ENCODE data around the gene NPAT.
A peak's percentile ranks its signal among the peaks of the same experiment; 100 is the strongest.
"Not testable (repeated sequence)": the region's sequence is repeated elsewhere in the genome, so short reads cannot be mapped to it uniquely, and the experiment has no call there.

Gene NPAT

GRCh38 chr11:108218912-108219783 is 3.3 kb downstream of the NPAT start:
- no peak for DNase-seq

DNA sequence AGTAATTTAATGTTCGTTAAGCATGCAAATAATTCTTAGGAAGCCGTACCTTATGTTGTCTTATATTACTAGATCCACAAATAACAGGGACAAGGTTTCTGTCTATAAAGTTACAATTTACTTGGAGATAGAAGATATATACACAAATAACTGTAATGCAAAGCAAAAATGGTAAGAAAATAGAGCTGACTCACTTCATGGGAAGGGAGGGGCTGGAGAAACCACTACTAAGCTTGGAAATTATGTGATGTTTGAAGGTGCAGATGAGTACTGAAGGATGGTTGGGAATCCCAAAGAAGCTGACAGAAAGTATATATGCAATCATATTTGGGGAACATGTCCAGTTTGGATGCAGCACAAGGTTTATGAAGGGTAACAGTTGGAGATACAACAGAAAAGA is 4.0 kb downstream of the NPAT start:
- DNase-seq: no peak

- DNase-seq: no peak
These were observed 5.5 kb downstream of the NPAT start for GRCh38 chr11:108216988-108217387.

DNA sequence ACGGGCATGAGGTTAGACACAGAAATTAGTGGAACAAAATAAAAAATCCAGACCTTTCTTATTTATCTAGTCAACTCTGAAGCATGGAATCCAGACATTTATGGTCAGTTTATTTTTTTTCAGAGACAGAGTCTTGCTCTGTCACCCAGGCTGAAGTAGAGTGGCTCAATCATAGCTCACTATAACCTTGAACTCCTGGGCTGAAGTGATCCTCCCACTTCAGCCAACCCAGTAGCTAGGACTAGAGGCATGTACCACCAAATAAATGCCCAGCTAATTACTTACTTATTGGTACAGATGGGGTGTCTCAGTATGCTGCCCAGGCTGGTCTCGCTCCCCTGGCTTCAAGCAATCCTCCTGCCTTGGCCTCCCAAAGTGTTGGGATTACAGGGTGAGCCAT is 8.7 kb downstream of the NPAT start:
- DNase-seq: no peak

GRCh38 chr11:108210441-108210840 is 12.0 kb downstream of the NPAT start:
- no peak for DNase-seq

DNA sequence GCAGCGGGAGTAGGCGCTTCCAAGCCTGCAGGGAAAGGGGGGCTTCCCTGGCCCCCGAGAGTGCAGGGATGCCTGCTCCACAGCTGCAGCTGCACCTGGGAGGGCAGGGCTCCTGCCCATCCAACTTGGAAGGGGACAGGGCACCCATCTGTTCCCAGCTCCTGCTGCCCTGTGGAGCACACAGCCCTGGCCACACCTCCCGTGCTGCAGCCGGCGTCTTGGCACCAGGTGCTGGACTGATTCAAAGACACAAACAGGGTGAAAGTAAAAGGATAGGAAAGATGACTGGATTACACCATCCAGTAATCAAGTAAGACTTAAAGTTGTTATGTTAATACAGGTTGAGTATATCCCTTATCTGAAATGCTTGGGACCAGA is 14.8 kb downstream of the NPAT start:
- no peak for DNase-seq

DNA sequence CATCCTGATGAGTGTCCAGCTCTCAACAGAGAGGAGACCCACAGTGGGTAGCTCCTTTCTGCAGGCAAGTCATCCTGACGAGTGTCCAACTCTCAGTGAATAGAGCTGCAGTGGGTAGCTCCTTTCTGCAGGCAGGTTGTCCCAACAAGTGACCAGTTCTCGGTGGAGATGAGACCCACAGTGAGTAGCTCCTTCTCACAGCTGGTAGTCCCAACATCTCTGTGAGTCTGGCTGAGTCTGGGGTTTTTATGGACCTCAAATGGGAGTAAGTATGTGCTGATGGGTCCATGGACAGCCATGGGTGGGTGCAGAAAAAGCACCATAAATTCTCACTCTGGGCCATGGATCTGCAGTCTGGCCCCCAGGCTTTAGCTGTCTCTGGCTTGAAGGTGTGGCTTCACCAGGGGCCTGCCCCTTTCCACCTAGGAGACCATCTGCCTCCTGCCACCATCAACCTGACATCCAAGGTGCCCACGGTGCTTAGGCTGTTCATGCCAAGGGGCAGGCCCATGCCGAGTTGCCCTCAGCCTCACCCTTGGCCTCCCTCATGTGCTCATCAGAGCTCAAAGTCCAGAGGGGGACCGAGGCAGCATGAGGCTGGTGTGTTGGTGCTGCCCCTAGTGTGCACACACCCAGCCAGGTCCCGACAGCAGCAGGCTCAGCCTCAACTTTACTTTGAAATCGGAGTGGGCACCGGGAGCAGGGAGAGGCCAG is 15.3 kb downstream of the NPAT start:
- no peak for DNase-seq

- no peak for DNase-seq
These were observed 16.3 kb downstream of the NPAT start for GRCh38 chr11:108206171-108206570.

DNA sequence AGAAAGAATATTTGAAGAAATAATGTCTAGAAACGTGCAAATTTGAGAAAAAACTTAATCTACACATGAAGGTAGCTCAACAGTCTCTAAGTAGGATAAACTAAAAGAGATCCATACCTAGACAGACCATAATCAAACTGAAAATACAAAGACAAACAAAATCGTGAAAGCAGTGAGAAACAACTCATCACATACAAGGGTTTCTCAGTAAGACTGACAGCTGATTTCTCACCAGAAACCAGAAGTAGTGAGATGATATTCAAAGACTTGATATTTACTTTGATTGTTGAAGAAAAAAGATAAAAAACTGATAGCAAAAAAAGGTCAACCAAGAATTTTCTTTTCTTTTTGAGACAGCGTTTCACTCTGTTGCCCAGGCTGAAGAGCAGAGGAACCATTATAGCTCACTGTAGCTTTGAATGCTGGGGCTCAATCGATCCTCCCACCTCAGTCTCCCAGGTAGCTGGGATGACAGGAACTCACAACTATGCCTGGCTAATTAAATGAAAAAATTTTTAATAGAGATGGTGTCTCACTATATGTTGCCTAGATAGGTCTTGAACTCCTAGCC is 17.4 kb downstream of the NPAT start:
- no peak for DNase-seq

GRCh38 chr11:108204376-108204775 is 18.1 kb downstream of the NPAT start:
- DNase-seq: no peak

DNA sequence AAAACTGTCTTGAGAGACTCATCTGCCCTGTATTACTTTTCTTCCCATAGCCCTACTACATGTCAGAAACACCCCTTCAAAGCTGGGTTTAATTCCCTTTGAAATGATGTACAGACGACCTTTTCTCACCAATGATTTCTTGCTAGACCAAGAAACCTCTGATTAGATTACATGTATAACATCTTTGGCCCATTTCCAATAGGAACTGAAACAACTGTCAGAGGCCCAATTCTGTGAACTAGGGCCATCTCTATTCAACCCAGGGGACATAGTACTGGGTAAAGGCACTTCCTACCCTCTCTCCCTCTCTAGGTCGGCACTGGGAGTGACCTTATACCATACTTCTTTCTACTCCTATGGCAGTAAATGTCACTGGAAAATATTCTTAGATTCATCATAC is 19.4 kb downstream of the NPAT start:
- DNase-seq: no peak

DNA sequence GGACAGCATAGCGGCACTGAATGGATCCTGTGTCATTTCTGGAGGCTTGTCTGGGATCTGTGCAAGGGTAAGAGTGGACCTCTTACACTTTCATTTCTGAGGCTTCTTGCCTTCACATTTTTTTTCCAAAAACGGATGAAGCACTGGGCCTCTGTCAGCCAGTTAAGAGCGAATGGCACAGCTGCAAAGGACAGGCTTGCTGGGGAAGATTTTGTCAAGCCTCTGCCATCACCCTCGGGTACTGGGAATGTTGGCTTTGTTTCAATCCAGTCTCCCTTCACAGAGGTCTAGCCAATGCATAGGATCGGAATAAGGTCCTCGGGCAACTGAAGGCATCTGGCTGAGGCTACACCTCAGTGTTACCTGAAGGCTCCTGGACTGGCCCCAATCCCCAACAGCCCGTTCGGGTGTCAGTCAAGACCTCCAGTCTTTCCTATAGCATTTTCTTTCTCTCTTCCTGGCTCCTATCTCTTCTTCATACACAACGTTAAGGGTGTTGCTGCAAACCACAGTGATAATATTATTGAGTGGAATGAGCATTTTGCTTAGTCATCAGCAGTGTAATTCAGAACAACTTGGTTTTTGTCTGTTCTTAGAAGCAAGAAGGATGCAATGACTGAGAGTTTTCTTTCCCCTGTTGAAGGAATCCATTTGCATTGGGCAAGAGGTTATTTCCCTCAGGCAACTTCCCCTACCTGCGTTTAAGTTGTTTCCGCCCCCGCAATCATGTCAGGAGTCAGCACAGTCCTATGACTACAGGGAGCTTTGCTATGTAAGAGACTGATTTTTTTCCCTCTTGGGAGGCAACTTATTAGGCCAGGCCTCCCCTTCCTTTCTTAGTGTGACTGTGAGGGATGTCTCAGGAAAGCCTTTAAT is 22.8 kb downstream of the NPAT start:
- peak; percentile 92 for DNase-seq

GRCh38 chr11:108198833-108199232 is 23.6 kb downstream of the NPAT start:
- no peak for DNase-seq

- DNase-seq: no peak
These were observed 25.1 kb downstream of the NPAT start for GRCh38 chr11:108197351-108197750.

DNA sequence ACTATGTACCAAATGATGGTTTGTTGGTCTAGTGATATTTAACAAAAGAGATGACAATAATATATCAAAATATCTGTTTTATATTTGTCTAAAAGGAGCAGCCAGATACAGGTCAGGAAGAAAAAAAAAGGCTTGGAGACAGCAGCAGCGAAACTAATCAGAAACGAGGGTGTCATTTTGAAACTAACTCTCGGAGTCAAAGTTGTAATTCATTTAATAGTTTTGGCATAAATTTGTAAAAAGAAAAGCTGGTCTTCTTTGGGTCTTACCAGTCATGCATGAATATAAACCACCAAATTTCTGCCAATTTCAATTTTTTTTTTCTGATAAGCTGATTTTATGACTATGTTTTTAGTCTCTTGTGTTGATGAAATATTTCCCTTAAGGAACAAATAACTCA is 25.5 kb downstream of the NPAT start:
- DNase-seq: no peak

DNA sequence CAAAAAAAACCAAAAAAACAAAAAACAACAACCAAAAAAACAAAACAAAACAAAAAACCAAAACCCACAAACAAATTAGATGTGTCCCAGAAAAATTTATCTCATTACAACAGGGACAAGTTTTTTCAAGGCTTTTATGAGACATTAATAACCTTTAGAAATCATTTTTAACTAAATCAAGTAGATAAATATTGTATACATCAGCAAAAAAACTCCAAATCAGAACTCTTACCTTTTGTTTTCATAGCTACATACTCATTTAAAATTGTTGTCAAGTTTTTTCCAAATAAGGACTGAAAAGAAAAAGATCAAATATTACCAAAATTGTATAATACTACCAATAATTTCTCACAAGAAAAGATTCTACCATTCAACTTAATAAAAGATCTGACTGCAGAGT is 28.7 kb downstream of the NPAT start:
- no peak for DNase-seq

- no peak for DNase-seq
These were observed 44.9 kb downstream of the NPAT start for GRCh38 chr11:108177570-108177969.

DNA sequence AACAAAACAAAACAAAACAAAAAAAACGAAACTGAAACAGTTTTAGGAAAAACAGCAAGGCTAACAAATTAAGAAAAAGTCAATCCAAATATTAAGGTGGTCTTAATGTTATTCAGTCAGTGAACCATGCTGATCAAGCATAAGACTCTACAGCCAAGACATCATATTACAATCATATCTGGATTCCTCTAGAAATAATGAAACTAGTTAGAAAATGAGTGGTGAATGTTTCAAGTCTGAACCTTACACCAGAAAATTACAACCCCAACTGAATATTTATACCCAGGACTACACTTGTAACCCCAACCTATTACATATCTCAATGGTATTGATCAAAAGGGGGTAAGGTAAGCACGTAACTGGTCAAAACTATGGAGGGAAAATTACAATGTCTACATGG is 52.3 kb downstream of the NPAT start:
- no peak for DNase-seq

- no peak for DNase-seq
These were observed 54.8 kb downstream of the NPAT start for GRCh38 chr11:108167624-108168023.

- not testable (repeated sequence) for DNase-seq
These were observed 59.6 kb downstream of the NPAT start for GRCh38 chr11:108162878-108163277.

DNA sequence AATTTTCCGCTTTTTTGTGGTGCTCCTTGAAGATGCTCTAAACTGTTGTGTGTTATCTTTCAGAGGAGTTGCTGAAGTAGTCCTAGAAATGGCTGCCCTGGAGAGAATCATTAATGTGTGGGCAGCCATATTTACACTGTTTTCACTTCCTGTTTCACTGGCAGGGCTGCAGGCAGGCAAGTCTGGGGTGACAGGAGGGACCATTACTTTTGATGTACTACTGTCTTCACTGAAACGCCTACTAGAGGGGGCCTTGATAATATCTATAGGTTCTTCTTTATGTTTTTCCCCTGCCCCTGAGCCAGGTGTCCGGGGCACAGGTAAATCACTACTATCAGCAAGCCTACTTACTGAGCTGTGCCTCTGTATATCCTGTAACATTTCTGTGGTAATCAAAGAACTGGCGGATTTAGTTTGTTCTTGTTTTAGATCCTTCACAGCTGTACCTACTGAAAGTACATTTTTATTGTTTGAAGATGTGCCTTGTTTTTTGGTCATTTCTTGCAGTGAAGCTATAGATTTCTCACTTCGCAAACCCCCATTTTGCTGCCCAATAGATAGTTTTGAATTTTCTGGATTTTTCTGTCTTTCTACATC is 61.4 kb downstream of the NPAT start:
- no peak for DNase-seq

GRCh38 chr11:108154591-108154990 is 67.8 kb downstream of the NPAT start:
- no peak for DNase-seq

DNA sequence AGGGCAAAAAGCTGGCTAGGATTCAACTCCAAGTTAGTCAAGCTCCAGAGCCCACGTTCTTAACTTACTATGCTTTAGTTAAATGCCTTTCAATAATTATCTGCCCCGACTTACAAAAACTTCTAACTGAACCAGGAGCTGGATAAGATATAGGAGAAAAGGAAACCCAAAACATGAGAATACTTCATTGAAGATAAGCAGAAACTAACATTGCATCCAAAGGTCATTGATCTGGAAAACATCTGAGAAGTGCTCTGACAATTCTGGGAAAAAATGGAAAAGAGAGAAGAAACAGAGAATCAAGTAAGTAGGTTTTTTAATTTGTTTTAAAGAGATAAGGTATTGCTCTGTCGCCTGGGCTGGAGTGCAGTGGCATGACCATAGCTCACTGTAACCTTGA is 73.9 kb downstream of the NPAT start:
- DNase-seq: no peak

Measured in NCI-H226 (cell line).